ENCODE results near the gene VAC14. TPM values are rescaled to one million over a fixed set of nuclear protein-coding genes. Genes with fewer than 3 reads are reported as not detected.

VAC14 gene
- total RNA-seq, 1 donor from 2014 or later, result 21.7 TPM

DNA sequence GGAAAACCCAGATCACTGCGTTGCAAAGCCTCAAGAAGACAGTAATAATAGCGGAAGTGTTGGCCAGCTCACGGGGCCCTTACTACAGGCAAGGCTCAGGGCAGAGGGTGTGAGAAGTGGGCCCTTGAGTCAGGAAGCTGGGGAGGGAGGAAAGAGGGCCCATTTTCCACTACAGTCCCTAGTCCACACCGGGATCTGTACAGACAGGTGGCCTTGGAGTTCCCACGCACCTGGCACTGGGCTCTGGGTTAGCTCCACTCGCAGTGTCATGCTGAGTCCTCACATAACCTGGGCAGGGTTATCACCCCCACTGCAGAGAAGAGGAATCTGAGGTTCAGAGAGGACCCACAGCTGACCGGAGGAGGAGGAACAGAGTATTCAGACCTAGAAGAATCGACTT lies 98.3 kb downstream of the VAC14 start:
- ATAC-seq, result no peak
- intact Hi-C loops (cut with DNase I), result no loop called here
- no peak for DNase-seq (ENCODE audit: missing footprints)

GRCh38 chr16:70701998-70702397 lies 99.0 kb downstream of the VAC14 start:
- intact Hi-C loops (cut with DNase I), result no loop called here
- DNase-seq (ENCODE audit: missing footprints) (no peak), ATAC-seq (no peak)

- no peak for ATAC-seq
- intact Hi-C loops (cut with DNase I), result no loop called here
Observed at GRCh38 chr16:70701596-70701995, 99.4 kb downstream of the VAC14 start.

GRCh38 chr16:70701036-70701435 lies 99.9 kb downstream of the VAC14 start:
- intact Hi-C loops (cut with DNase I), result no loop called here
- ATAC-seq (no peak), DNase-seq (ENCODE audit: missing footprints) (no peak)

More at GRCh38 chr16:70701596-70701995, 99.4 kb downstream of the VAC14 start:
- no peak for DNase-seq (ENCODE audit: missing footprints)

DNA sequence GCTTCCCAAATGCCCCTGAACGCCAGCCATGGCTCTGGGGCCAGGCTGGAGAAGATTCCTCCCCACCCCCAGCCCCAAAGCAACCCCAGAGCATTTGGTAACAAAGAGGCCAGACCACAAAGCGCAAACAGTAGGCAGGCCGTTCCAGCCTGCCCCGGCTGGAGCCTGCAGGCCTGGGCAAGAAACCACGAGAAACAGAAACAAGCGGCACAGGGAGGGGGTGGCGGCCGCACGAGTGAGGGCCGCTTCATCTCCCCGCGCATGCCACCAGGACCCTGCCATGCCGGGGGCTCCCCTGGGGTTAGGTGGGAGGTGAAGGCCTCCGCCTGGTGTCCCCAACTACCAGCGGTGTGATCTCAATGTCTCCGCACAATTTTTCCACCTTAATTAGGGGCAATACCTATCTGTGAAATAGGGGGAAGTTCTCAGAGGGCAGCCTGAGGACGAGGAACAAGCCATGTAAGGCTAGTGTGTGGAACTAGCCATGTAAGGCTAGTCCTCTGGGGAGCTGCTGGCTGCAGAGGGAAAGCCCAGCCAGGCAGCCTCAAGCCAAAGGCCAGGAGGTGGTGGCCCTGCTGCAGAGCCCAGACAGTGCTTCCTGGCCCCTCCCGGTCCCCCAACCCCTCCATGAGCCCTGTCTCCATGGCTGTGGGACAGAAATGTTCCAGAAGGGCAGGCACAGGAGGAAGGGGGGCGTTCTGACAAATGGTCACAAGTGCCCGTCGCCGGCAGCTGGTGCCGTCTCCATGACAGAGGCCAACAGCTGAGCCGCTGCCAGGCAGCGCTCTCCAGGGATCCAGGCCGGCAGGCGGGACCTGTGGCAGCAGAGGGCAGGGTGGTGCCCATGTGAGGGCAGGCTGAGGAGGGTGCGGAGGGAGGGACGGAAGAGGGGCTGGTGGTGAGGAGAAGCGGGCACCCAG lies 100.6 kb downstream of the VAC14 start:
- ATAC-seq (peak; percentile 79), DNase-seq (ENCODE audit: missing footprints) (no peak)
- intact Hi-C loops (cut with DNase I), result no loop called here

DNA sequence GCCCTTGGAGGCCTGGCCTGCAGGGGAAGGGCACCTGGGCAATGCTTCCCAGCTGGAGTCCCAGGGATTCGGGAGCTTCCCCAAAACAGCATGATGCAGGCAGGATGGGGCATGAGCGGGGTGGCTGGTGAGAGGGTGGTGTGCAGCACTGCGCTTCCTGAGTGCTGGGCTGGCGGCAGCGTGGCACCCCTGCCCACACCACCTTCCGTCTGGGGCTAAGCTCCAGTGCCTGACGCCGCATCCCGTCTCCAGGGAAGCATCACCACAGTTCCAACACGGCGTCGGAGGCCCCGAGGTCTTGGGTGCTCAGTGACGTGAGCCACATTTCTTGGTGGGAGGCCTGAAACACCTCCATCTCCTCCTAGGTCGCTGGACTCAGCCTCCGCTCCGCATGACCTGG lies 101.3 kb downstream of the VAC14 start:
- no peak for DNase-seq (ENCODE audit: missing footprints)
- intact Hi-C loops (cut with DNase I), result no loop called here
- ATAC-seq, result no peak

DNA sequence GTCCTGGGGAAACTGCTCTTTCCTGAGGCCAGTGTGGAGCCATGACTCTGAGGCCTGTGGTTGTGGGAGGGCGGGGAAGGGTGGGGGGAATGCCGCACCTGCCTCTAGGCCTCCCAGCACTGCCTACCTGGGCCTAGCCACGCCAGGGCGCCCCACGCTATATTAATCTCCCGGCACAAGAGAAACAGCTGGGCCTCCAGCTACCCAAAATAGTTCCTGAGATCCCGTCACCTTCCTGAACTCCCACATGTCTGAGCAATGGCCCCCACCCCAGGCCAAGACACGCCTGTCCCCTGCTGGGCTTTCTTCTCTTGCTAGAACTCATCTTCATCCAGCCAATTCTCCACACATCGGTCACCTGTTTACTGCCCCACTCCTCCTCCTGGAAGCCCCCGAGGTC lies 102.1 kb downstream of the VAC14 start:
- DNase-seq (ENCODE audit: missing footprints) (no peak), ATAC-seq (no peak)
- intact Hi-C loops (cut with DNase I), result no loop called here

DNA sequence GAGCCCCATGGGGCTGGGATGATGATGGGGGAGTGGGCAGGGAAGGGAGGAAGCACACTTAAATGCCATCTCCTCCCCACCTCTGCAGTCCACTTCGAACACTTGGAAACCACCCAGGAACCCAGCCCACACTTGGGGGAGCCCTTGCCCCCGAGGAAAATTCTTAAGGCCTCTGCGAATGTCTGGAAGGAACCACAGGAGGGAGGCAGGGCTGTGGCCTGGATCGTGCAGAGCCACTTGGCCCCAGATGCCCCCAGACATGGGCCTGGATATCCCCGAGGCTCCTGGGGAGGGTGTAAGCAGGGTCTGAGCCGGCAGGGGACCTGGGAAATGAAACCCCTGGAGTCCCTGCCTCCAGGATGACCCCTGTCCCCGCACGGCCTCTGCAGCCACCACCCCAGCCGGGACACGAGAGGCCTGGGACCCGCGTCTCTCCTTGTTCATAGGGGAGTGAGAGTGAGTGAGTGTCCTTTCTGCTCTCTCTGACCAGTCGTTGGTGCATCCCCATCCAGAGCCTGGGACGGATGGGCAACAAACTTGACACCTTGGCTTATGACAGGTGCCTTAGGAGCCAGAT lies 103.3 kb downstream of the VAC14 start:
- no peak for DNase-seq (ENCODE audit: missing footprints)
- ATAC-seq, result no peak
- intact Hi-C loops (cut with DNase I), result no loop called here

DNA sequence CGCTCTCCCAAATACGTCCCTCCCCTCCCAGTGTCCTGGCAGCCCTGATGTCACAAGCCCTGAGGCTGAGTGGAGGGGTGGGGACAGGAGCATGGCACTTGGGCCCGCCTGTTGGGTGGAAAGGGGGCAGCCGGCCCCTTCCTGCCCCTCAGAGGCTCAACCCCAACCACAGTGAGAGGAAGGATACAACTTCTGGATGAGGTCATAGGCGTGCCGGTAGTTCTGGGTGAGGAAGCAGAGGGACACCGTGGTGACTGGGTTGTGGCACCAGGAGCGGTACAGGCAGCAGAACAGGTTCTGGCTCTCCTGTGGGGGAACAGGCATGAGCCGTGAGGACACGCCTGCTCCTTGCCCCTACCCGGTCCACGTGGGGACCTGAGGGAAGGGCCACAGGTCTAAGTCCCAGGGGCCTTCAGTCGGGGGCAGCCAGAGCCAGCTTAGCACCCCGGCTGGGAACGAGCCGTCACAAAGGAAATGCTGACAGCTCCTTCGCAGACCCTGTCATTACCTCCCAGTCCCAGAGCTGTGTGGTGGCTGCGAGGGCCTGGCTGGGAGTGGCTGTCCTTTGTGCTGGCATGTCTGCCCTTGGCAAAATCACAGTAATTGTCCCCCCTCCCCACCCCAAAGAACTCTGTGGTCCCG lies 103.9 kb downstream of the VAC14 start:
- intact Hi-C loops (cut with DNase I), result no loop called here
- ATAC-seq (no peak), DNase-seq (ENCODE audit: missing footprints) (no peak)

DNA sequence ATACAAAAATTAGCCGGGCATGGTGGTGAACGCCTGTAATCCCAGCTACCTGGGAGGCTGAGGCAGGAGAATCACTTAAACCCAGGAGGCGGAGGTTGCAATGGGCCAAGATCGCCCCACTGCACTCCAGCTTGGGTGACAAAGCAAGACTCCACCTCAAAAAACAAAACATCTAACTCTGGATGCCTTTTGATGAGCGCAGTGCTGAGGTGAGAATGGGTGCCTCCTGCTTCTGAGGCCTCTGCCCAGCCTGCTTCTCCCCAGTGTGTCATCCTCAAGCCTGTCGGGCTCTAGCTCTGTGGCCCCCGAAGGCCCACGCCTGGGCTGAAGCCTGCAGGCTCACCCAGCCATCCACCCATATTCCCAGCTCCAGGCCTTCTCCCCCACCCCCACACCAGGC lies 104.6 kb downstream of the VAC14 start:
- intact Hi-C loops (cut with DNase I), result no loop called here
- ATAC-seq, result no peak
- no peak for DNase-seq (ENCODE audit: missing footprints)

DNA sequence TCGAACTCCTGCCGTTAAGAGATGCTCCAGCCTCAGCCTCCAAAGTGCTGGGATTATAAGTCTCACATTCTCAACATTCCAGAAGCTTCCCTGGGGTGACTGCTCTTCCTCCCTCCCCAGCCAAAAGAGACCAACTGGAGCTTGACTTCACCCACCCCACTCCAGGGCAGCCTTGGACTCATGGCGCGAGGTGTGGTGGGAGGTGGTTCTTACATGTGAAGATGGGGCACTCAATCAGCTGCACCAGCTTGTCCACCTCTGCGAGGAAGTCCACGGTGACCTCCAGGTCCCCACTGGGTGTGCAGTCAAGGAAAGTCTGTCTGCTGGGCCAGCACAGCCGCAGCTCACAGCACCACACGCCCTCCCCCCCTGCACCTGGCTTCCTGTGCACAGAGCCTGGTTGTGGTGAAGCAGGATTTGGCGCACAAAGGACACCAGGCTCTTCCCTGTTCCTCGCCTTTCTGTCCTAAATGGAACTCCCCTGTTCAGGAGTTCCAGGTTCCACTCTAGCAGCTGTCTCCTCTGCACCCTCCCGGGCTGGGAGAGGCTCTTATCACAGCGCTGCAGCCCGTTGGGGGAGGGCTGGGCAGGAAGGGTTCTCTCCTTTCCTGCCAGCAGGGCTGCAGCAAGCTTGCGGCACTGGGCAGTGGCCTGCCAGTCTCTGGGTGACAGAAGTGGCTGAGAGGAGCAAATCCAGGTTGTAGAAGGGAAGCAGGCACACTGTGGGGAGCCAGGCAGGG lies 105.5 kb downstream of the VAC14 start:
- intact Hi-C loops (cut with DNase I), result loop anchor here (2.0 kb wide), 1 partner anchor 43 kb away; no protein-coding TSS in a partner anchor
- DNase-seq (ENCODE audit: missing footprints) (peak; percentile 83), ATAC-seq (peak; percentile 47)

GRCh38 chr16:70694868-70695218 lies 106.1 kb downstream of the VAC14 start:
- intact Hi-C loops (cut with DNase I), result loop anchor here (2.0 kb wide), 1 partner anchor 44 kb away; no protein-coding TSS in a partner anchor
- DNase-seq (ENCODE audit: missing footprints) (peak; percentile 23), ATAC-seq (no peak)

GRCh38 chr16:70694088-70694867 lies 106.7 kb downstream of the VAC14 start:
- DNase-seq (ENCODE audit: missing footprints), result peak; percentile 64
- peak; percentile 6 for ATAC-seq
- intact Hi-C loops (cut with DNase I), result loop anchor here (2.0 kb wide), 1 partner anchor 45 kb away; no protein-coding TSS in a partner anchor

GRCh38 chr16:70692873-70693671 lies 107.9 kb downstream of the VAC14 start:
- ATAC-seq (peak; percentile 50), DNase-seq (ENCODE audit: missing footprints) (peak; percentile 84)
- intact Hi-C loops (cut with DNase I), result loop anchor here (2.0 kb wide), 1 partner anchor 38 kb away; no protein-coding TSS in a partner anchor

- DNase-seq (ENCODE audit: missing footprints), result peak; percentile 66
- ATAC-seq, result no peak
- intact Hi-C loops (cut with DNase I), result loop anchor here (2.0 kb wide), 1 partner anchor 38 kb away; no protein-coding TSS in a partner anchor
Observed at GRCh38 chr16:70692130-70692872, 108.7 kb downstream of the VAC14 start.

DNA sequence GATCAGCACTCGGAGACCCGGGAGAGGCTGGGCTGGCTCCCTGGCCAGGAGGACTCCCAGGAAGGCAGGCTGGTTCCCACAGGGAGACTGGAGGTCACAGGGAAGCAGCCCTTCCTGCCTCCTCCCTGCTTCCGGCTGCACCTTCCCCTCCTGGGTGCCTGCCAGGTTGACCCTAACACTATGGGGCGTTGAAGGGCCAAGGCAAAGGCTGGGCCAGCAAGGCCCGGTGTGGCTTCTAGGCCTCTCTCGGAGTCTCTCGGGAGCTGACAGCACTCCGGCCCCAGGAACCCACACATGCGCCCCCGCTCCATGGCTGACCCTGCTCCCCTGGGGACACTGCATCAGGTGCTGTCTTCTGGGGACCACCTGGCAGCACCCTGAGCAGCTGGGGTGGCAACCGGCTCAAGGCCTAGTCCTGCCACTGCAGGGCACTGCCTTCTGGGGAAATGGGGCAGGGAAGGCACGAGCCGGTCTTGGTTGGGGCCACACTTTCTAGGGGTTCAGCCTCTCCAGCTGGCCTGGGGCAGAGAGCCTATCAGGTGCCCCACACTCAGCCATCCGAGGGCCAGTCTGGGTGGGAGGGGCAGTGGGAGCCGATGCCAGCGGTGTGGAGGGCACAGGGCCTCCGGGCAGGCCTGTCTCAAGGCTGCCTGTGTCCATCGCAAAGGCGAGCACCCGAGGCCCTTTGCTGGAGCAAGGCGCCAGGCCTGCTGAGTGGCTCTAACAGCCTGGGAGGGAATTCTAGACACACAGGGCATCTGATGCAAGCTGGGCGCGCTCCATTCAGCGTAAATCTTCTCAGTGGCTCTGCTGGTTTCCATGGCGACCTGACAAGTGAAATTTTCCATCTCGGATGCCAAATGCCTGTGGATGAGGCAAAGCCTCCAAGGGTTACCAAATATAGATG lies 109.5 kb downstream of the VAC14 start:
- DNase-seq (ENCODE audit: missing footprints) (peak; percentile 86), ATAC-seq (peak; percentile 15)
- intact Hi-C loops (cut with DNase I), result loop anchor here (2.0 kb wide), 1 partner anchor 39 kb away; no protein-coding TSS in a partner anchor

Measured in Right ventricle myocardium inferior (tissue), 1 donor.